Activated CD8-positive, alpha-beta memory T cell treated with anti-CD3 and anti-CD28 coated beads, Interleukin-2, amount 50 U/mL, for 1 hour (primary cell): ENCODE results near the gene DDX23.

Source experiments
- DNase-seq: peaks from one replicate; pipeline ENCODE4 v3.0.0-alpha.2; 2020; ENCODE audit errors: extremely low read depth

The DDX23 gene

GRCh38 chr12:48823281-48823680 lies 28.7 kb downstream of the DDX23 start:
- DNase-seq: no peak

GRCh38 chr12:48822711-48823110 lies 29.3 kb downstream of the DDX23 start:
- no peak for DNase-seq

GRCh38 chr12:48822139-48822538 lies 29.8 kb downstream of the DDX23 start:
- no peak for DNase-seq

GRCh38 chr12:48819986-48820725 lies 31.8 kb downstream of the DDX23 start:
- no peak for DNase-seq

- DNase-seq: no peak
Observed at GRCh38 chr12:48818831-48819590, 33.0 kb downstream of the DDX23 start.

GRCh38 chr12:48817873-48818830 lies 33.8 kb downstream of the DDX23 start, which contains the start of gene CACNB3:
Gene CACNB3 (plus strand): TSS chr12:48818496. CDS start chr12:48818930, 434 bp downstream.
- DNase-seq: peak; percentile 42

GRCh38 chr12:48816143-48816854 lies 35.7 kb downstream of the DDX23 start:
- DNase-seq: no peak

GRCh38 chr12:48815126-48816110 lies 36.5 kb downstream of the DDX23 start:
- DNase-seq: no peak

GRCh38 chr12:48814262-48815125 lies 37.5 kb downstream of the DDX23 start:
- no peak for DNase-seq

GRCh38 chr12:48813465-48814261 lies 38.3 kb downstream of the DDX23 start:
- no peak for DNase-seq

GRCh38 chr12:48812389-48812788 lies 39.6 kb downstream of the DDX23 start:
- DNase-seq: no peak

- DNase-seq: no peak
Observed at GRCh38 chr12:48811437-48812090, 40.4 kb downstream of the DDX23 start.

- no peak for DNase-seq
Observed at GRCh38 chr12:48810903-48811431, 41.0 kb downstream of the DDX23 start.

- no peak for DNase-seq
Observed at GRCh38 chr12:48807981-48808380, 44.0 kb downstream of the DDX23 start.

GRCh38 chr12:48803675-48804074 lies 48.3 kb downstream of the DDX23 start:
- no peak for DNase-seq

- DNase-seq: no peak
Observed at GRCh38 chr12:48800971-48801370, 51.0 kb downstream of the DDX23 start.

- no peak for DNase-seq
Observed at GRCh38 chr12:48800457-48800856, 51.5 kb downstream of the DDX23 start.
